ENCODE data around the gene BIN1.

DNA sequence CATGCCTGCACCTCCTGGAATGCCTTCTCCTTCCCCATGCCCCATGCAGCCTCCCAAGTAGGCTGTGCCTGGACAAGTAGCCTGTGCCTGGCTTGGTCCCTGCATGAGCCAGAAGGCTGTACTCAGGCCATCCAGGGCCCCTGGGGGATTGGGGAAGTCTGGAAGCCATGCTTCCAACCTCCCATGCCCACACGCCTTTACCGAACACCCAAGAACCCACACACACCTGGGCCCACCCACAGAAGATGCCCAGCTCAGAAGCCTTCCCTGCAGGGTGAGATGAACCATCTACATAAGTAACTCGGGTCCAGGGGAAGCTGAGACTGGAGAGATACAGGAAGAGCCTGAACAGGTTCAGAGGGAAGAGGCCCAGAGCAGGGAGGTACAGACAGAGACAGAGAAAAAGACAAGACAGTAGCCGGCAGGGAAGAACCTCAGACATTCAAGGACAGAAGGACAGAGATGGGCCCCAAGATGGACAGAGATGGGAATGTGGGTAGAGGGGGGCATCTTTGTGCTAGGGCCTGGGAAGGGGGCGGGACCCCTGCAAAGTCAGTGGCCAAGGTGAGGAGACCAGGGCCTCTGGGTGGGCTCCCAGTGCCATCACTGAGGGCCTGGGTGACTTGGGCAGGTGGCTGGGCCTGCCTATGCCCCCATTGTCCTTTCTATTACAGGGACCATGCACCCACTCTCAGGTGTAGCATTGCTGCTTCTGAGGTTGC, 4.3 kb downstream of the BIN1 start:
- TF ChIP-seq, protein P1, sequence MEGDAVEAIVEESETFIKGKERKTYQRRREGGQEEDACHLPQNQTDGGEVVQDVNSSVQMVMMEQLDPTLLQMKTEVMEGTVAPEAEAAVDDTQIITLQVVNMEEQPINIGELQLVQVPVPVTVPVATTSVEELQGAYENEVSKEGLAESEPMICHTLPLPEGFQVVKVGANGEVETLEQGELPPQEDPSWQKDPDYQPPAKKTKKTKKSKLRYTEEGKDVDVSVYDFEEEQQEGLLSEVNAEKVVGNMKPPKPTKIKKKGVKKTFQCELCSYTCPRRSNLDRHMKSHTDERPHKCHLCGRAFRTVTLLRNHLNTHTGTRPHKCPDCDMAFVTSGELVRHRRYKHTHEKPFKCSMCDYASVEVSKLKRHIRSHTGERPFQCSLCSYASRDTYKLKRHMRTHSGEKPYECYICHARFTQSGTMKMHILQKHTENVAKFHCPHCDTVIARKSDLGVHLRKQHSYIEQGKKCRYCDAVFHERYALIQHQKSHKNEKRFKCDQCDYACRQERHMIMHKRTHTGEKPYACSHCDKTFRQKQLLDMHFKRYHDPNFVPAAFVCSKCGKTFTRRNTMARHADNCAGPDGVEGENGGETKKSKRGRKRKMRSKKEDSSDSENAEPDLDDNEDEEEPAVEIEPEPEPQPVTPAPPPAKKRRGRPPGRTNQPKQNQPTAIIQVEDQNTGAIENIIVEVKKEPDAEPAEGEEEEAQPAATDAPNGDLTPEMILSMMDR (IDR thresholded peaks at IDR 0.05), result no peak
- TF ChIP-seq SIN3A (IDR thresholded peaks at IDR 0.05; ENCODE audit: borderline replicate concordance, insufficient read depth, low read depth, low read length) (no peak), POLR2AphosphoS5 (IDR thresholded peaks at IDR 0.05; ENCODE audit: low read depth, low read length) (no peak), TCF7L2 (IDR thresholded peaks at IDR 0.05; ENCODE audit: low read depth, low read length) (no peak)

Data from Panc1 (cell line).